Stimulated activated CD8-positive, alpha-beta memory T cell treated with anti-CD3 and anti-CD28 coated beads, Interleukin-15, amount 100 ng/mL, for 48 hours (primary cell): ENCODE results near the gene ACSL6.

Experiments used
- DNase-seq, 2 donors: peaks; one replicate each; pipeline ENCODE4 v3.0.0-alpha.2; 2020; ENCODE audit warnings: low read depth in 2 of 2

Gene ACSL6

GRCh38 chr5:132011622-132012343 is at the start of gene ACSL6:
ACSL6 (minus strand) TSS chr5:132011658; CDS start chr5:132011553, 105 bp downstream.
- DNase-seq: no peak

GRCh38 chr5:132060501-132061161 is 49.2 kb upstream of the ACSL6 start, which contains the start of gene IL3:
IL3 (plus strand) TSS chr5:132060655; CDS start chr5:132060707, 52 bp downstream.
- DNase-seq: no peak

- DNase-seq: no peak
These were observed 48.4 kb upstream of the ACSL6 start for GRCh38 chr5:132059696-132060500.

- no peak for DNase-seq
These were observed 47.7 kb upstream of the ACSL6 start for GRCh38 chr5:132059043-132059695.

GRCh38 chr5:132058646-132059042 is 47.2 kb upstream of the ACSL6 start:
- DNase-seq: no peak

- DNase-seq: no peak
These were observed 46.2 kb upstream of the ACSL6 start for GRCh38 chr5:132057498-132058255.

GRCh38 chr5:132056610-132057497 is 45.4 kb upstream of the ACSL6 start:
- no peak for DNase-seq

- DNase-seq: peak; percentile 30 to 55
These were observed 44.6 kb upstream of the ACSL6 start for GRCh38 chr5:132055808-132056609.

- no peak for DNase-seq
These were observed 44.0 kb upstream of the ACSL6 start for GRCh38 chr5:132055441-132055807.

GRCh38 chr5:132054697-132055440 is 43.4 kb upstream of the ACSL6 start:
- DNase-seq: no peak

GRCh38 chr5:132054031-132054696 is 42.7 kb upstream of the ACSL6 start:
- DNase-seq: no peak

GRCh38 chr5:132053483-132053882 is 42.0 kb upstream of the ACSL6 start:
- no peak for DNase-seq

GRCh38 chr5:132052520-132052919 is 41.1 kb upstream of the ACSL6 start:
- DNase-seq: no peak

GRCh38 chr5:132050661-132051552 is 39.4 kb upstream of the ACSL6 start:
- DNase-seq: no peak

- no peak for DNase-seq
These were observed 38.7 kb upstream of the ACSL6 start for GRCh38 chr5:132050136-132050535.

GRCh38 chr5:132049559-132049958 is 38.1 kb upstream of the ACSL6 start:
- DNase-seq: no peak

- DNase-seq: no peak
These were observed 37.6 kb upstream of the ACSL6 start for GRCh38 chr5:132049093-132049492.
